CD4-positive, CD25-positive, alpha-beta regulatory T cell (primary cell): ENCODE data around the gene MYG1. TPM values are rescaled to one million over a fixed set of nuclear protein-coding genes. Genes with fewer than 3 reads are reported as not detected.

Source experiments
- ATAC-seq, 2 donors: fragments of 150-1000 bp; cut with Tn5 transposase; one replicate each; pipeline ENCODE4 v1.10.0; 2021; ENCODE audit warnings: low read depth in 2 of 2, moderate number of reproducible peaks in 2 of 2, moderate library complexity in 1 of 2
- DNase-seq, 3 donors: peaks; one replicate each; pipeline versions ENCODE4 v3.0.0 to v3.0.0-alpha.2; 2012 to 2022; ENCODE audit warnings: mixed read lengths in 1 of 3
- H3K27ac ChIP-seq: one replicate; pipeline ENCODE4 v1.7.0; 2013; ENCODE audit warnings: mild to moderate bottlenecking, low read length; ENCODE audit not compliant: insufficient read depth, poor library complexity, severe bottlenecking
- H3K27me3 ChIP-seq: one replicate; pipeline ENCODE4 v1.7.0; 2013; ENCODE audit warnings: low read length; ENCODE audit not compliant: control insufficient read depth, insufficient read depth
- H3K36me3 ChIP-seq: one replicate; pipeline ENCODE4 v1.7.0; 2013; ENCODE audit warnings: mild to moderate bottlenecking, low read length, moderate library complexity; ENCODE audit not compliant: control insufficient read depth, insufficient read depth
- H3K4me1 ChIP-seq: 2 replicates; pipeline ENCODE4 v1.7.0; 2013; ENCODE audit warnings: mild to moderate bottlenecking, low read length; ENCODE audit not compliant: insufficient read depth, control insufficient read depth, poor library complexity, severe bottlenecking
- H3K4me3 ChIP-seq: one replicate; pipeline ENCODE4 v1.7.0; 2013; ENCODE audit warnings: low read depth, mild to moderate bottlenecking, low read length, moderate library complexity
- H3K9me3 ChIP-seq, 2 experiments: 1 replicate in 1 of 2; 2 replicates in 1 of 2; pipeline ENCODE4 v1.7.0; 2013; ENCODE audit warnings: low read length in 2 of 2, mild to moderate bottlenecking in 1 of 2, moderate library complexity in 1 of 2; ENCODE audit not compliant: control insufficient read depth in 2 of 2
- H3K27ac Mint-ChIP-seq, 3 donors: one replicate each; pipeline ENCODE4 v1.8.0; 2020 to 2022; ENCODE audit warnings: mild to moderate bottlenecking in 3 of 3, mixed read lengths in 3 of 3, moderate library complexity in 2 of 3
- H3K27me3 Mint-ChIP-seq: one replicate; pipeline ENCODE4 v1.8.0; 2022; ENCODE audit warnings: mild to moderate bottlenecking, mixed read lengths
- H3K36me3 Mint-ChIP-seq: one replicate; pipeline ENCODE4 v1.8.0; 2020; ENCODE audit warnings: mixed read lengths
- H3K4me1 Mint-ChIP-seq, 4 donors: one replicate each; pipeline ENCODE4 v1.8.0; 2020 to 2022; ENCODE audit warnings: mixed read lengths in 4 of 4, mild to moderate bottlenecking in 1 of 4
- H3K4me3 Mint-ChIP-seq, 4 donors: one replicate each; pipeline ENCODE4 v1.8.0; 2020 to 2022; ENCODE audit warnings: mild to moderate bottlenecking in 4 of 4, mixed read lengths in 4 of 4, moderate library complexity in 3 of 4
- H3K9me3 Mint-ChIP-seq, 7 donors: one replicate each; pipeline ENCODE4 v1.8.0; 2020 to 2022; ENCODE audit warnings: mixed read lengths in 7 of 7, mild to moderate bottlenecking in 3 of 7, moderate library complexity in 2 of 7
- polyA plus RNA-seq, 4 donors: library from polyadenylated mRNA; unstranded; fragments of 300-500 nt; fragmentation: Illumina TruSeq; gene quantifications; one replicate each; pipeline ENCODE4 v1.2.3, GENCODE V29; 2021
- total RNA-seq: library from RNA; stranded (reverse); gene quantifications from one replicate; pipeline ENCODE4 v1.2.3, GENCODE V29; 2022

Gene MYG1
- total and polyA plus RNA-seq, 5 donors from 2014 or later: 33.9 to 98.1 (median 92.9) TPM

GRCh38 chr12:53258541-53259539, 40.7 kb upstream of the MYG1 start:
- Mint-ChIP-seq H3K4me3 (peak overlapping the region in 1 of 4 donors; percentile 76), H3K27me3 (no peaks in the 10 kb centered on the region)
- H3K27ac ChIP-seq: no peak overlapping the region

DNA sequence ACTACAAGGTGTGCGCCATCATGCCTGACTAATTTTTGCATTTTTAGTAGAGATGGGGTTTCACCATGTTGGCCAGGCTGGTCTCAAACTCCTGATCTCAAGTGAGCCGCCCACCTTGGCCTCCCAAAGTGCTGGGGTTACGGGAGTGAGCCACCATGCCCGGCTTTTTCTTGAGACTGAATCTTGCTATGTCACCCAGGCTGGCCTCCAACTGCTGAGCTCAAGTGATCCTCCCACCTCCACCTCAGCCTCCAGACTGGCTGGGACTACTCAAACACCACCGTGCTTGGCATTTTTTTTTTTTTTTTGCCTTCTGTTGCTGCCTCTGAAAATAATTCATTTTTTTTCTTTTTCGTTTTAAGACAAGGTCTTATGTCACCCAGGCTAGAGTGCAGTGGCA, 39.6 kb upstream of the MYG1 start:
- no peak overlapping the region for H3K27ac ChIP-seq
- DNase-seq (no peak), ATAC-seq (no peak)
- H3K9me3 ChIP-seq: no peaks in the 10 kb centered on the region
- Mint-ChIP-seq H3K9me3 (no peaks in the 10 kb centered on the region), H3K4me1 (peaks cover 0 to 19% (median 10%) of the 10 kb centered on the region in 4 donors), H3K27me3 (no peaks in the 10 kb centered on the region), H3K36me3 (no peaks in the 10 kb centered on the region), H3K4me3 (no peak overlapping the region), H3K27ac (no peak overlapping the region)
- no peaks in the 10 kb centered on the region for H3K36me3 ChIP-seq
- H3K4me1 ChIP-seq: peaks cover 9% of the 10 kb centered on the region
- no peak overlapping the region for H3K4me3 ChIP-seq
- H3K27me3 ChIP-seq: no peaks in the 10 kb centered on the region

More at GRCh38 chr12:53258541-53259539, 40.7 kb upstream of the MYG1 start:
- peaks cover 4% of the 10 kb centered on the region for H3K36me3 ChIP-seq
- H3K27me3 ChIP-seq: no peaks in the 10 kb centered on the region
- H3K9me3 ChIP-seq: no peaks in the 10 kb centered on the region
- no peak overlapping the region for H3K4me3 ChIP-seq
- H3K36me3 Mint-ChIP-seq: no peaks in the 10 kb centered on the region
- H3K9me3 Mint-ChIP-seq: no peaks in the 10 kb centered on the region
- peak overlapping the region in 1 of 3 donors; percentile 89 for H3K27ac Mint-ChIP-seq
- no peak for DNase-seq
- peaks cover 0 to 27% (median 11%) of the 10 kb centered on the region in 4 donors for H3K4me1 Mint-ChIP-seq
- ATAC-seq: no peak
- H3K4me1 ChIP-seq: peaks cover 14% of the 10 kb centered on the region

DNA sequence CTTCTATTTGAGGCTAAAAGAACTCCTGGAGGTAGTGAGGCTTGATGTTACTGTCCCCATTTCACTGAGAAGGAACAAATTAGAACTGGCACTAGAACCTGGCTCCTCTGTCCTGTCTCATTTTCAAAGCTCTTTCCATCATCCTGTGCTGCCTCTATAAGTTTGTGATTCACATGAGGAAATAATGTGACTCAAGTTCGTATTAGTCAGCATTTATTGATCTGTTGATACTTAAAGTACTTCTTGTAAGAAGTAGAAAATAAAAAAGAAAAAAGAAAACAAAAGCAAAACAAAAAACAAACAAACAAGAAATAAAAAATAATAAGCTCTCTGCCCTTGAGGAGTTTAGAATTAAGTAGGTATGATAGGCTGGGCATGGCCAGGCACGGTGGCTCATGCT, 33.7 kb upstream of the MYG1 start:
- no peak overlapping the region for H3K27ac Mint-ChIP-seq
- ATAC-seq (no peak), DNase-seq (no peak)
- Histone ChIP-seq H3K36me3 (no peaks in the 10 kb centered on the region), H3K9me3 (no peaks in the 10 kb centered on the region), H3K4me3 (no peak overlapping the region), H3K27ac (no peak overlapping the region), H3K4me1 (peaks cover 18% of the 10 kb centered on the region), H3K27me3 (no peaks in the 10 kb centered on the region)
- no peaks in the 10 kb centered on the region for H3K9me3 Mint-ChIP-seq
- no peaks in the 10 kb centered on the region for H3K27me3 Mint-ChIP-seq
- H3K4me3 Mint-ChIP-seq: peak overlapping the region in 1 of 4 donors; percentile 0
- no peaks in the 10 kb centered on the region for H3K36me3 Mint-ChIP-seq
- H3K4me1 Mint-ChIP-seq: peaks cover 0 to 27% (median 10%) of the 10 kb centered on the region in 4 donors

- Histone ChIP-seq H3K27me3 (no peaks in the 10 kb centered on the region), H3K27ac (peak overlapping the region; percentile 79), H3K36me3 (no peaks in the 10 kb centered on the region), H3K9me3 (no peaks in the 10 kb centered on the region), H3K4me3 (peak overlapping the region; percentile 96), H3K4me1 (peaks cover 18% of the 10 kb centered on the region)
- DNase-seq: no peak
- Mint-ChIP-seq H3K27me3 (no peaks in the 10 kb centered on the region), H3K9me3 (no peaks in the 10 kb centered on the region), H3K4me1 (peaks cover 0 to 27% (median 11%) of the 10 kb centered on the region in 4 donors), H3K27ac (peak overlapping the region; percentile 89 to 93 (median 91)), H3K4me3 (peak overlapping the region; percentile 89 to 97 (median 94)), H3K36me3 (no peaks in the 10 kb centered on the region)
- ATAC-seq: peak; percentile 38 to 44
These were observed 32.0 kb upstream of the MYG1 start for GRCh38 chr12:53267306-53267998.

DNA sequence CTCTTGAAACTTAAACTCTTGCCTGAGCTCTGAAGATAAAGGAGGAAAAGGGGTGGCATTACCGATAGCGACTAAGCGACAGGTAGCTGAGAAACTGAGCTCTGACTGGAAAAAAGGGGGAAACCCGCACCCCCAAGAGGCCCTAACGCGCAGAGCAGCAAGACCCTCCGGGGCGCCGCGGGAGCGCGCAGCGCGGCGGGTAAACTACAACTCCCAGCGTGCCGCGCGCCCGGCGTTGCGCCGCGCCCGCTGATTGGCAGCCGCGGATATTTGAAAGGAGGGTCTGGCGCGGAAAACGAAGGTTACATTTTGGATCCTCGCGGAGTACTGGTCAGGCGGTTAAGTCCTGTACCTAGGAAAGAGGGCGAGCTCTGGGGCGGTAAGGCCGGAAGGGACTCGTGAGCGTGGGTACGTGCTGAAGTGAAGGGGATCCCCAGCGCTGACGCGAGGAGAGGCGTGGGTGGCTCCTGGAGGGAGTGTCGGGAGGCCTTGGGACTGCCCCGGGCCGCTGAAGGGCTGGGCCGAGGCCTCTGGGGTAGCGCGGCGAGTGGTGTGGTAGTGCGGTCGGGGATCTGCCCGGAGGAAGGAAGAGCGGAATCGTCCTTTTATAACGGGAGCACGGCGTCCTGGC, 31.4 kb upstream of the MYG1 start, which contains the start of gene ESPL1:
Gene ESPL1, plus strand, starts transcription at position 301 of the 631 bp plus-strand sequence. CDS start 468 bp downstream, outside the sequence.
- DNase-seq (peak; percentile 75 to 92 (median 81)), ATAC-seq (peak; percentile 94 to 95)
- H3K27ac ChIP-seq: peak within 1 kb of the TSS; percentile 79
- H3K9me3 Mint-ChIP-seq: no peaks in the 10 kb centered on the region
- H3K27me3 ChIP-seq: no peaks in the 10 kb centered on the region
- H3K4me1 ChIP-seq: peaks cover 18% of the 10 kb centered on the region
- peaks cover 0 to 27% (median 11%) of the 10 kb centered on the region in 4 donors for H3K4me1 Mint-ChIP-seq
- H3K27me3 Mint-ChIP-seq: no peaks in the 10 kb centered on the region
- H3K36me3 Mint-ChIP-seq: no peaks in the 10 kb centered on the region
- H3K27ac Mint-ChIP-seq: peak within 1 kb of the TSS; percentile 89 to 93 (median 91)
- peak within 1 kb of the TSS; percentile 96 for H3K4me3 ChIP-seq
- H3K9me3 ChIP-seq: no peaks in the 10 kb centered on the region
- H3K4me3 Mint-ChIP-seq: peak within 1 kb of the TSS; percentile 89 to 97 (median 94)
- no peaks in the 10 kb centered on the region for H3K36me3 ChIP-seq

- peaks cover 0 to 27% (median 11%) of the 10 kb centered on the region in 4 donors for H3K4me1 Mint-ChIP-seq
- H3K27me3 Mint-ChIP-seq: no peaks in the 10 kb centered on the region
- H3K4me3 Mint-ChIP-seq: peak overlapping the region; percentile 89 to 97 (median 94)
- no peaks in the 10 kb centered on the region for H3K36me3 ChIP-seq
- peaks cover 18% of the 10 kb centered on the region for H3K4me1 ChIP-seq
- peak overlapping the region; percentile 89 to 93 (median 91) for H3K27ac Mint-ChIP-seq
- ATAC-seq: no peak
- H3K36me3 Mint-ChIP-seq: no peaks in the 10 kb centered on the region
- H3K27me3 ChIP-seq: no peaks in the 10 kb centered on the region
- H3K4me3 ChIP-seq: peak overlapping the region; percentile 96
- H3K9me3 ChIP-seq: no peaks in the 10 kb centered on the region
- peak in 1 of 3 donors; percentile 11 for DNase-seq
- H3K27ac ChIP-seq: peak overlapping the region; percentile 79
- H3K9me3 Mint-ChIP-seq: no peaks in the 10 kb centered on the region
These were observed 30.6 kb upstream of the MYG1 start for GRCh38 chr12:53268630-53269562.
